K562 (cell line): ENCODE results near the gene ZNF219. TPM values are rescaled to one million over a fixed set of nuclear protein-coding genes. Genes with fewer than 3 reads are reported as not detected.

Experiments
- ATAC-seq: fragments of 200-7000 bp; cut with Tn5 transposase; 3 replicates; pipeline ENCODE4 v1.9.1; 2020; ENCODE audit warnings: moderate library complexity
- BruUV-seq: library from RNA; stranded (reverse); fragments of 400-500 nt; replicated peaks from 2 replicates; lab custom pipeline; 2021; lab: Mats Ljungman, UMichigan
- CTCF ChIA-PET: fragments of 300-600 bp; formaldehyde crosslinking; extraction: SDS; loops from one replicate; lab custom pipeline; 2021; ENCODE audit warnings: low intra/inter-chr PET ratio; lab: Yijun Ruan, JAX
- POLR2A ChIA-PET: fragments of 300-600, 350-650 bp; sonication (Branson Sonifier 250); formaldehyde crosslinking; extraction: SDS; loops from one replicate; lab custom pipeline; 2021; ENCODE audit warnings: antibody characterized with exemption, inconsistent platforms; lab: Yijun Ruan, JAX
- DNase-seq, 4 experiments: peaks; one replicate each; pipeline versions ENCODE4 v3.0.0 to v3.0.0-alpha.2; 2011 to 2018; ENCODE audit warnings: low spot score in 3 of 4, mixed read lengths in 3 of 4; ENCODE audit errors: extremely low read depth in 1 of 4
- FAIRE-seq: peaks from 2 replicates; lab custom pipeline; 2011; peaks lifted over from hg19 to GRCh38; lab: Jason Lieb, UNC
- H2AFZ ChIP-seq: 2 replicates; pipeline ENCODE4 v1.6.0; 2011; ENCODE audit warnings: low read depth, low read length, control low read depth, inconsistent platforms
- H3K27ac ChIP-seq: fragments of 200-600 bp; 3 replicates; pipeline ENCODE4 v1.8.0; 2011; ENCODE audit warnings: low read depth, mild to moderate bottlenecking, control low read depth, inconsistent platforms, low read length, moderate library complexity, mixed read lengths; ENCODE audit errors: extremely low read depth
- H3K27me3 ChIP-seq, 2 experiments: fragments of 300-600 bp in 1 of 2; 2 replicates in 1 of 2; 3 replicates in 1 of 2; pipeline versions ENCODE4 v1.6.0 to v1.8.0; 2011; ENCODE audit warnings: inconsistent platforms in 2 of 2, low read length in 2 of 2, mild to moderate bottlenecking in 1 of 2, mixed read lengths in 1 of 2, moderate library complexity in 1 of 2; ENCODE audit not compliant: control insufficient read depth in 2 of 2, insufficient read depth in 2 of 2
- H3K36me3 ChIP-seq: fragments of 300-600 bp; 3 replicates; pipeline ENCODE4 v1.8.0; 2011; ENCODE audit warnings: mild to moderate bottlenecking, low read length, inconsistent platforms; ENCODE audit not compliant: control insufficient read depth, insufficient read depth
- H3K4me1 ChIP-seq, 2 experiments: fragments of 200-600 bp in 1 of 2; replicated peaks in 1 of 2; 2 replicates in 1 of 2; 3 replicates in 1 of 2; pipeline versions ENCODE4 v1.5.1 to v1.8.0; 2011; ENCODE audit warnings: inconsistent platforms in 2 of 2, low read length in 2 of 2, mild to moderate bottlenecking in 1 of 2, mixed read lengths in 1 of 2, moderate library complexity in 1 of 2; ENCODE audit not compliant: control insufficient read depth in 2 of 2, insufficient read depth in 2 of 2
- H3K4me2 ChIP-seq: 2 replicates; pipeline ENCODE4 v1.6.1; 2011; ENCODE audit warnings: low read length, control low read depth, inconsistent platforms, mixed read lengths; ENCODE audit not compliant: insufficient read depth
- H3K4me3 ChIP-seq: fragments of 200-600 bp; sonication (generic), shearing (Covaris generic); 2 replicates; pipeline ENCODE4 v1.5.1; 2016; ENCODE audit warnings: control low read depth, inconsistent platforms
- H3K79me2 ChIP-seq: fragments of 200-600 bp; 3 replicates; pipeline ENCODE4 v1.8.0; 2011; ENCODE audit warnings: low read length, inconsistent platforms; ENCODE audit not compliant: control insufficient read depth, insufficient read depth
- H3K9ac ChIP-seq, 2 experiments: 2 replicates each; pipeline versions ENCODE4 v1.6.0 to v1.6.1; 2011; ENCODE audit warnings: low read depth in 2 of 2, low read length in 2 of 2, control low read depth in 1 of 2, inconsistent platforms in 1 of 2, mild to moderate bottlenecking in 1 of 2, mixed read lengths in 1 of 2; ENCODE audit not compliant: insufficient read depth in 1 of 2
- H3K9me1 ChIP-seq: one replicate; pipeline ENCODE4 v1.6.0; 2011; ENCODE audit warnings: inconsistent platforms, mild to moderate bottlenecking, low read length, moderate library complexity; ENCODE audit not compliant: control insufficient read depth, insufficient read depth
- H3K9me3 ChIP-seq: replicated peaks from 2 replicates; pipeline ENCODE4 v1.5.1; 2011; ENCODE audit warnings: low read depth, low read length, inconsistent platforms; ENCODE audit not compliant: control insufficient read depth, insufficient read depth
- H4K20me1 ChIP-seq: replicated peaks from 2 replicates; pipeline ENCODE4 v1.6.1; 2011; ENCODE audit warnings: low read length, inconsistent platforms, mixed read lengths; ENCODE audit not compliant: control insufficient read depth, insufficient read depth
- ADNP ChIP-seq: fragments of 200-800 bp; sonication (Bioruptor generic); IDR thresholded peaks from 2 replicates; pipeline ENCODE4 v1.6.1; 2016; ENCODE audit warnings: missing genetic modification characterization, missing compliant biosample characterization
- ARHGAP35 ChIP-seq: fragments of 450-650 bp; IDR thresholded peaks from 2 replicates; pipeline ENCODE4 v1.6.1; 2018; ENCODE audit not compliant: partially characterized antibody
- C11orf30 ChIP-seq: fragments of 450-650 bp; IDR thresholded peaks from 2 replicates; pipeline ENCODE4 v1.6.1; 2016; ENCODE audit warnings: low read depth, mild to moderate bottlenecking
- EGR1 ChIP-seq: fragments of 450-650 bp; conservative IDR thresholded peaks from 2 replicates; pipeline ENCODE4 v1.6.1; 2017; ENCODE audit warnings: mild to moderate bottlenecking
- EHMT2 ChIP-seq: fragments of 450-650 bp; IDR thresholded peaks from 2 replicates; pipeline ENCODE4 v1.6.1; 2018; ENCODE audit warnings: antibody characterized with exemption
- HES1 ChIP-seq: fragments of 450-650 bp; IDR thresholded peaks from 2 replicates; pipeline ENCODE4 v1.6.1; 2016; ENCODE audit warnings: low read depth, mild to moderate bottlenecking, moderate library complexity
- NCOA6 ChIP-seq: fragments of 450-650 bp; IDR thresholded peaks from 2 replicates; pipeline ENCODE4 v1.6.1; 2017; ENCODE audit warnings: mild to moderate bottlenecking
- NCOR1 ChIP-seq: fragments of 450-650 bp; IDR thresholded peaks from 2 replicates; pipeline ENCODE4 v1.6.1; 2016; ENCODE audit warnings: mild to moderate bottlenecking, moderate library complexity
- PHF20 ChIP-seq: fragments of 450-650 bp; IDR thresholded peaks from 2 replicates; pipeline ENCODE4 v1.6.1; 2018; ENCODE audit not compliant: partially characterized antibody
- PRMT5 ChIP-seq: sonication (generic); formaldehyde crosslinking; IDR thresholded peaks from 2 replicates; pipeline ENCODE4 v1.5.0; 2020; ENCODE audit warnings: missing genetic modification reagents
- SNAPC5 ChIP-seq: fragments of 250-450 bp; sonication (Bioruptor Pico); IDR thresholded peaks from 2 replicates; pipeline ENCODE4 v1.8.0; 2021; ENCODE audit warnings: moderate library complexity, mild to moderate bottlenecking, inconsistent platforms
- SNIP1 ChIP-seq: fragments of 450-650 bp; IDR thresholded peaks from 2 replicates; pipeline ENCODE4 v1.7.1; 2017; ENCODE audit warnings: low read depth, mild to moderate bottlenecking
- USF1 ChIP-seq: sonication (generic); formaldehyde crosslinking; IDR thresholded peaks from 2 replicates; pipeline ENCODE4 v1.9.0; 2022; ENCODE audit warnings: mild to moderate bottlenecking, missing genetic modification reagents
- YBX1 ChIP-seq: fragments of 450-650 bp; IDR thresholded peaks from 2 replicates; pipeline ENCODE4 v1.7.1; 2016; ENCODE audit warnings: mild to moderate bottlenecking
- ZNF121 ChIP-seq: sonication (generic); formaldehyde crosslinking; conservative IDR thresholded peaks from 2 replicates; pipeline ENCODE4 v1.8.0; 2022; ENCODE audit warnings: missing genetic modification reagents
- ZNF280A ChIP-seq: fragments of 450-650 bp; IDR thresholded peaks from 2 replicates; pipeline ENCODE4 v1.6.1; 2018; ENCODE audit warnings: mild to moderate bottlenecking, low read depth; ENCODE audit not compliant: partially characterized antibody
- ZNF445 ChIP-seq: fragments of 250-450 bp; sonication (Bioruptor Pico); IDR thresholded peaks from 2 replicates; pipeline ENCODE4 v1.4.0; 2020; ENCODE audit warnings: low read depth, mild to moderate bottlenecking, moderate library complexity
- ZNF639 ChIP-seq, 2 experiments: fragments of 200-800 bp in 1 of 2; sonication (Bioruptor generic) in 1 of 2; sonication (generic) in 1 of 2; formaldehyde crosslinking in 1 of 2; IDR thresholded peaks in 1 of 2; conservative IDR thresholded peaks in 1 of 2; 2 replicates each; pipeline versions ENCODE4 v1.5.0 to v1.6.1; 2016 to 2020; ENCODE audit warnings: missing compliant biosample characterization in 1 of 2, missing genetic modification characterization in 1 of 2, missing genetic modification reagents in 1 of 2
- WGBS: fragments of 100-300 bp; shearing (Covaris generic); methylation state at CpG from one replicate; pipeline ENCODE4 v1.1.6; 2016; ENCODE audit warnings: low coverage, mixed read lengths; ENCODE audit not compliant: insufficient coverage; ENCODE audit errors: missing lambda C conversion rate; 5-methylcytosine and 5-hydroxymethylcytosine counted together
- in situ Hi-C: fragments of 300-500 bp; cut with MboI; formaldehyde crosslinking; loops from 4 replicates; pipeline ENCODE4 v1.15.0; 2018; ENCODE audit warnings: inconsistent platforms, mixed read lengths
- intact Hi-C: fragments of 100-400 bp; cut with micrococcal nuclease; formaldehyde crosslinking; loops from 2 replicates; pipeline ENCODE4 v1.14.2; 2022
- polyA plus RNA-seq, 8 experiments: library from polyadenylated mRNA; depleted of rRNA in 4 of 8; stranded (reverse) in 5 of 8; unstranded in 3 of 8; fragments of >200 nt; fragmentation: Nextera tagmentation in 2 of 8; fragmentation: Illumina TruSeq in 1 of 8; extraction: Ambion mirVana in 2 of 8; extraction: Trizol in 1 of 8; gene quantifications; 2 replicates each; pipeline versions ENCODE4 v1.2.1 to v1.2.3, GENCODE V29; 2011 to 2014; ENCODE audit warnings: inconsistent platforms in 1 of 8, missing spikeins in 1 of 8
- total RNA-seq, 7 experiments: library from RNA; depleted of rRNA in 6 of 7; stranded (reverse); fragments of >200 nt in 6 of 7; fragmentation: Illumina TruSeq in 2 of 7; extraction: Trizol in 2 of 7; gene quantifications; 2 replicates each; pipeline versions ENCODE4 v1.2.1 to v1.2.3, GENCODE V29; 2011 to 2021; ENCODE audit warnings: low replicate concordance in 1 of 7

Gene ZNF219
- total and polyA plus RNA-seq, 9 of the 15 experiments (the other 6 are each of a cell fraction or from before 2014, with no cell fraction given), result 0.29 to 10.6 (median 2.8) TPM

GRCh38 chr14:21071225-21072030, 27.0 kb downstream of the ZNF219 start:
- Histone ChIP-seq H3K9me1 (no peaks in the 10 kb centered on the region), H3K27me3 (no peaks in the 10 kb centered on the region), H3K27ac (no peak overlapping the region; the same call in 2 of the 3 replicates), H3K36me3 (no peaks in the 10 kb centered on the region), H3K9ac (peak overlapping the region in 1 of 2 experiments; percentile 91; a peak in 2 of 4 replicates), H2AFZ (peak overlapping the region; percentile 60), H3K79me2 (no peaks in the 10 kb centered on the region; the same call in 2 of the 3 replicates), H3K4me1 (peaks cover 2 to 41% of the 10 kb centered on the region in 2 experiments; a peak in 3 of 5 replicates), H3K9me3 (no peaks in the 10 kb centered on the region), H4K20me1 (no peaks in the 10 kb centered on the region), H3K4me2 (peak overlapping the region; percentile 72), H3K4me3 (0 out of 2 replicates have a peak overlapping the region, but pooled peaks have one; percentile 13)
- WGBS, result 16% methylated on average over 8 of the region's 37 CpGs
- no peak for FAIRE-seq
- BruUV-seq, result no TSS peak
- in situ Hi-C loops, result no loop called here
- POLR2A ChIA-PET, result interaction anchor here (0.7 to 2.0 kb wide), 9 partner anchors 8 to 121 kb away, joined by 3 to 6 read pairs (median 4); no protein-coding TSS in a partner anchor
- CTCF ChIA-PET, result interaction anchor here (1.9 kb wide), 1 partner anchor 21 kb away, joined by 10 read pairs; no protein-coding TSS in a partner anchor
- intact Hi-C loops, result no loop called here
- peak; percentile 72 for ATAC-seq
- DNase-seq, result peak; percentile 58 to 76 (median 62)
- no peak for TF ChIP-seq EHMT2
- no peak for TF ChIP-seq ZNF445 (CRISPR knock-in tag)
- no peak for TF ChIP-seq SNIP1
- TF ChIP-seq ZNF639 (CRISPR knock-in tag; conservative IDR thresholded peaks at IDR 0.05 in 1 of 2, IDR thresholded peaks at IDR 0.05 in 1 of 2), result 0 out of 4 replicates have a peak, but pooled peaks of 1 of the 2 experiments have one; percentile 12
- no peak for TF ChIP-seq SNAPC5
- no peak for TF ChIP-seq HES1
- TF ChIP-seq ADNP, result no peak
- no peak for TF ChIP-seq PHF20
- no peak for TF ChIP-seq NCOR1
- peak; percentile 76 for TF ChIP-seq EGR1
- no peak for TF ChIP-seq ZNF121 (CRISPR knock-in tag)
- TF ChIP-seq C11orf30, result no peak
- TF ChIP-seq ARHGAP35, result no peak
- no peak for TF ChIP-seq USF1
- TF ChIP-seq ZNF280A, result no peak
- TF ChIP-seq YBX1, result no peak
- TF ChIP-seq PRMT5, result no peak
- TF ChIP-seq NCOA6, result no peak
